HG03432 (cell line): Measurements from ENCODE around the gene GPATCH2.
A peak's percentile ranks its signal among the peaks of the same experiment; 100 is the strongest.
"Not testable (repeated sequence)": the region's sequence is repeated elsewhere in the genome, so short reads cannot be mapped to it uniquely, and the experiment has no call there.

ENCODE experiments used
- ATAC-seq: cut with Tn5 transposase; IDR thresholded peaks from one replicate; pipeline ENCODE4 v1.9.1; 2021; ENCODE audit warnings: mild to moderate bottlenecking, moderate library complexity; ENCODE audit not compliant: unreplicated experiment

GPATCH2 gene

GRCh38 chr1:217584286-217584811 lies 46.5 kb downstream of the GPATCH2 start:
- not testable (repeated sequence) for ATAC-seq

- no peak for ATAC-seq
Observed at GRCh38 chr1:217577336-217577735, 53.6 kb downstream of the GPATCH2 start.

GRCh38 chr1:217574265-217574949 lies 56.5 kb downstream of the GPATCH2 start:
- no peak for ATAC-seq

- no peak for ATAC-seq
Observed at GRCh38 chr1:217569021-217569420, 61.9 kb downstream of the GPATCH2 start.

- no peak for ATAC-seq
Observed at GRCh38 chr1:217568200-217568599, 62.7 kb downstream of the GPATCH2 start.

GRCh38 chr1:217564833-217565232 lies 66.1 kb downstream of the GPATCH2 start:
- ATAC-seq = no peak

GRCh38 chr1:217564207-217564606 lies 66.7 kb downstream of the GPATCH2 start:
- no peak for ATAC-seq

GRCh38 chr1:217563179-217563578 lies 67.7 kb downstream of the GPATCH2 start:
- ATAC-seq = no peak

- ATAC-seq = no peak
Observed at GRCh38 chr1:217562229-217562878, 68.5 kb downstream of the GPATCH2 start.

- no peak for ATAC-seq
Observed at GRCh38 chr1:217561446-217561845, 69.4 kb downstream of the GPATCH2 start.

GRCh38 chr1:217554849-217555248 lies 76.0 kb downstream of the GPATCH2 start:
- no peak for ATAC-seq

- no peak for ATAC-seq
Observed at GRCh38 chr1:217553949-217554509, 76.9 kb downstream of the GPATCH2 start.

GRCh38 chr1:217552339-217552951 lies 78.4 kb downstream of the GPATCH2 start:
- no peak for ATAC-seq

GRCh38 chr1:217542837-217543236 lies 88.1 kb downstream of the GPATCH2 start:
- peak; percentile 92 for ATAC-seq

GRCh38 chr1:217542136-217542777 lies 88.6 kb downstream of the GPATCH2 start:
- no peak for ATAC-seq

- ATAC-seq = no peak
Observed at GRCh38 chr1:217540321-217540720, 90.6 kb downstream of the GPATCH2 start.

GRCh38 chr1:217539510-217539909 lies 91.4 kb downstream of the GPATCH2 start:
- ATAC-seq = no peak

GRCh38 chr1:217535601-217536377 lies 95.1 kb downstream of the GPATCH2 start:
- no peak for ATAC-seq

GRCh38 chr1:217534566-217534965 lies 96.3 kb downstream of the GPATCH2 start:
- no peak for ATAC-seq

GRCh38 chr1:217528271-217528670 lies 102.6 kb downstream of the GPATCH2 start:
- no peak for ATAC-seq
